Measurements from ENCODE around the gene AIFM2.
"Not testable (repeated sequence)": the region's sequence is repeated elsewhere in the genome, so short reads cannot be mapped to it uniquely, and the experiment has no call there.

Gene AIFM2

DNA sequence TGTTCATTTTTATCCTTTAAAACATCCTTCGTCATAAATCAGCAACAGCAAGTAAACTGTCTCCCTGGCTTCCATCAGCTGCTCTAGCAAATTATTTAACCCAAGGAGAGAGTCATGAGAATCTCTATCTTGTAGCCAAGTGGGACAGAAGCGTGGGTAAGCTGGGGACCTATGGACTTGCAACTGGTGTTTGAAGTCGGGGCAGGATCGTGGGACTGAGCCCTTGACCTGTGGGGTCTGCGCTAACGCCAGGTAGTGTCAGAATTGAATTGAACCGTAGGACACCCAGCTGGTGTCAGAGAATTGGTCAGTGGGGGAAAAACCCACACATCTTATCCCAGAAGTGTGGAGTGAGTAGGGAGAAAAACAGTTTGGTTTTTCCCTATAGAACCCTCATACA is 13.4 kb downstream of the AIFM2 start:
- peaks cover 52% of the 10 kb centered on the region for H3K36me3 ChIP-seq (ENCODE audit: insufficient read depth, low read length)
- no peaks in the 10 kb centered on the region for H3K9me3 ChIP-seq (replicated peaks; ENCODE audit: low read length)
- H3K4me1 ChIP-seq (ENCODE audit: control insufficient read depth, insufficient read depth, low read length): no peaks in the 10 kb centered on the region
- no peak overlapping the region for H3K9ac ChIP-seq (ENCODE audit: low read depth, low read length)
- no peak overlapping the region for H3K4me2 ChIP-seq (ENCODE audit: low read length)
- H3K27me3 ChIP-seq (ENCODE audit: control insufficient read depth, insufficient read depth, low read length): no peaks in the 10 kb centered on the region
- no peak overlapping the region for H3K4me3 ChIP-seq (ENCODE audit: low read length)

- Histone ChIP-seq H3K27me3 (ENCODE audit: control insufficient read depth, insufficient read depth, low read length) (no peaks in the 10 kb centered on the region), H3K4me1 (ENCODE audit: control insufficient read depth, insufficient read depth, low read length) (no peaks in the 10 kb centered on the region), H3K4me2 (ENCODE audit: low read length) (no peak overlapping the region), H3K9me3 (replicated peaks; ENCODE audit: low read length) (no peaks in the 10 kb centered on the region), H3K36me3 (ENCODE audit: insufficient read depth, low read length) (peaks cover 57% of the 10 kb centered on the region), H3K9ac (ENCODE audit: low read depth, low read length) (no peak overlapping the region), H3K4me3 (ENCODE audit: low read length) (no peak overlapping the region)
Measured at GRCh38 chr10:70118196-70118595, 14.4 kb downstream of the AIFM2 start.

GRCh38 chr10:70117646-70118045 is 15.0 kb downstream of the AIFM2 start:
- Histone ChIP-seq H3K9ac (ENCODE audit: low read depth, low read length) (no peak overlapping the region), H3K36me3 (ENCODE audit: insufficient read depth, low read length) (peaks cover 57% of the 10 kb centered on the region), H3K27me3 (ENCODE audit: control insufficient read depth, insufficient read depth, low read length) (no peaks in the 10 kb centered on the region), H3K4me3 (ENCODE audit: low read length) (no peak overlapping the region), H3K4me1 (ENCODE audit: control insufficient read depth, insufficient read depth, low read length) (no peaks in the 10 kb centered on the region), H3K4me2 (ENCODE audit: low read length) (no peak overlapping the region), H3K9me3 (replicated peaks; ENCODE audit: low read length) (no peaks in the 10 kb centered on the region)

- Histone ChIP-seq H3K4me1 (ENCODE audit: control insufficient read depth, insufficient read depth, low read length) (no peaks in the 10 kb centered on the region), H3K9me3 (replicated peaks; ENCODE audit: low read length) (no peaks in the 10 kb centered on the region), H3K9ac (ENCODE audit: low read depth, low read length) (no peak overlapping the region), H3K36me3 (ENCODE audit: insufficient read depth, low read length) (peaks cover 56% of the 10 kb centered on the region), H3K4me3 (ENCODE audit: low read length) (no peak overlapping the region), H3K4me2 (ENCODE audit: low read length) (no peak overlapping the region), H3K27me3 (ENCODE audit: control insufficient read depth, insufficient read depth, low read length) (no peaks in the 10 kb centered on the region)
Measured at GRCh38 chr10:70115948-70116682, 16.5 kb downstream of the AIFM2 start.

DNA sequence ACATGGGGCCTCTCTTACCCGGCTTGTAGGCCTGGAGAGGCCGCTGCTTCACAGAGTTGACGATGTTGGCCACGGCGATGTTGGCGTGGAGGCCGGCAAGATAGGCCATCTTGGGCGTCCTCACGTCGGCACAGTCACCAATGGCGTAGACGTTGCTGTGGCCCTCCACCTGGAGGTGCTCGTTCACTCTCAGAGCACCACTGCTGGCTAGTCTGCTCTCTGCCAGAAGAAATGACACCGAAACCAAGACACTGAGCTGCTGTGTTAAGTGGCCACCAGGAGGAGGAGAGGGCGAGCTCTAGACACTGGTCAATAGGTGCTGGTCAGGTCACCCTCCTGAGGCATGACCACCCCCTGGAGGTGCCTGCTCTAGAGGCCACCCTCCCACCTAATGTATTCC is 17.7 kb downstream of the AIFM2 start:
- Histone ChIP-seq H3K36me3 (ENCODE audit: insufficient read depth, low read length) (peaks cover 46% of the 10 kb centered on the region), H3K9ac (ENCODE audit: low read depth, low read length) (no peak overlapping the region), H3K4me2 (ENCODE audit: low read length) (no peak overlapping the region), H3K27me3 (ENCODE audit: control insufficient read depth, insufficient read depth, low read length) (no peaks in the 10 kb centered on the region), H3K4me1 (ENCODE audit: control insufficient read depth, insufficient read depth, low read length) (no peaks in the 10 kb centered on the region), H3K4me3 (ENCODE audit: low read length) (no peak overlapping the region), H3K9me3 (replicated peaks; ENCODE audit: low read length) (no peaks in the 10 kb centered on the region)

DNA sequence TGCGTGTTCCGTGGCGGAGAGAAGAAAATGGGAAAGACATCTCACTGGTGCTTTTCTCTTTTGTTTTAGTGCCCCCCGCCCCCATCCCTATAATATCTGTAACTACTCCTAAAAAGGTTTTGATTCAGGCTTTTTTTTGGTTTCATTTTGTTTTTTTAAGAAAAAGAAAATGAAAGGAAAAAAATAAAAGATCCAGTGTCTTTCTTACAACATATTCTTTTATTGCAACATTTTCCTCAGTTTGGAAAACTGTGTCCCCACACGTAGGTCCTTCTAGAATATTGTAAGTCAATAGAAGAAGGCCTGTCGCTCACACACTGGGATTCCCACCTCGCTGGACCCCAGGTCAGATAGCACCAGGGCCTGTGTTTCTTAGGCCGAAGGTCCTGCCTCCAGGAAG is 20.6 kb downstream of the AIFM2 start:
- Histone ChIP-seq H3K4me2 (ENCODE audit: low read length) (no peak overlapping the region), H3K27me3 (ENCODE audit: control insufficient read depth, insufficient read depth, low read length) (no peaks in the 10 kb centered on the region), H3K36me3 (ENCODE audit: insufficient read depth, low read length) (peaks cover 47% of the 10 kb centered on the region), H3K4me3 (ENCODE audit: low read length) (no peak overlapping the region), H3K9me3 (replicated peaks; ENCODE audit: low read length) (no peaks in the 10 kb centered on the region), H3K9ac (ENCODE audit: low read depth, low read length) (no peak overlapping the region), H3K4me1 (ENCODE audit: control insufficient read depth, insufficient read depth, low read length) (no peaks in the 10 kb centered on the region)

DNA sequence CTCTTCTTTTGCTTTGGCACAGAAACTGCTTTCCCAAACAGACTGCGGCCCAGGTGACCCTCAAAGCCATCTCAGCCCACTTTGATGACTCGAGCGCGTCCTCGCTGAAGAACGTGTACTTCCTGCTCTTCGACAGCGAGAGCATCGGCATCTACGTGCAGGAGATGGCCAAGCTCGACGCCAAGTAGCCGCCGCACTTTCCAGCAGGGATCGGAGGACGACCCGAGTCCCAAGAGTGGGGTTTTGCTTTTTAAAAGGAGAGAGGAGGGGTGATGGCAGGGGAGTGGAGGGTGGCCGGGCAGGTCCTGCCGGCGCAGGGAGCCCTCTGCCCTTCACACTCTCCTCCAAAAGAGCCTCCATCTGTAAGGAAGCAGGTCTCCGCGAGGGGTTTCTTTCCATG is 21.1 kb downstream of the AIFM2 start:
- Histone ChIP-seq H3K4me3 (ENCODE audit: low read length) (no peak overlapping the region), H3K27me3 (ENCODE audit: control insufficient read depth, insufficient read depth, low read length) (no peaks in the 10 kb centered on the region), H3K4me2 (ENCODE audit: low read length) (no peak overlapping the region), H3K9ac (ENCODE audit: low read depth, low read length) (no peak overlapping the region), H3K9me3 (replicated peaks; ENCODE audit: low read length) (no peaks in the 10 kb centered on the region), H3K4me1 (ENCODE audit: control insufficient read depth, insufficient read depth, low read length) (no peaks in the 10 kb centered on the region), H3K36me3 (ENCODE audit: insufficient read depth, low read length) (peaks cover 41% of the 10 kb centered on the region)

DNA sequence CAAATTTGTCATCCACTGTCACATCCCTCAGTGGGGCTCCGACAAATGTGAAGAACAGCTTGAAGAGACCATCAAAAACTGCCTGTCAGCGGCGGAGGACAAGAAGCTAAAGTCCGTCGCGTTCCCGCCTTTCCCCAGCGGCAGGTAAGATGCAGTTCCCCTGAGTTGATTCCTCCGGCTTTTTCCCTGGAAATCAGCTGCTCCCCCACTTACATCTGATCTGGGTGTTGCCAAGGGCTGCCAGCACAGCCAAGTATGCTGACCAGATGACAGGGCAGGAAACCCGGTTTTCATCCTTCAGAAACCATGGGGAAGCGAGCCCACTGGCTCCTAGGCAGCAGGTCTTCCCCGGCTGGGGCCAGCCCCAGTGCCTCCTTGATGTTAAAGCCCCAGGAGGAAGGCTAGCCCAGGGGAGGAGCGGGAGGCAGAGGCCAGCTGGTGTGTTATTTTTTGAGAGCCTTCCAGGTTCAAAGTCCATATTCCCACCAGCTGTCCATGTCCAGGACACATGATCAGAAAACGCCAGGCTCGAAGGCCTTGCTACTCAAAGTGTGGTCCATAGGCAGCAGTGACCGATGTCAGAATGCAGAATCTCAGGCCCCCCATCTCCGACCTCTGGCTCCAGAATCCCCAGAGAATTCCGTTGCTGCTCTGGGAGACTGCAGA is 23.4 kb downstream of the AIFM2 start:
- no peak overlapping the region for H3K4me2 ChIP-seq (ENCODE audit: low read length)
- H3K9me3 ChIP-seq (replicated peaks; ENCODE audit: low read length): no peaks in the 10 kb centered on the region
- peaks cover 27% of the 10 kb centered on the region for H3K36me3 ChIP-seq (ENCODE audit: insufficient read depth, low read length)
- no peaks in the 10 kb centered on the region for H3K4me1 ChIP-seq (ENCODE audit: control insufficient read depth, insufficient read depth, low read length)
- no peak overlapping the region for H3K9ac ChIP-seq (ENCODE audit: low read depth, low read length)
- H3K27me3 ChIP-seq (ENCODE audit: control insufficient read depth, insufficient read depth, low read length): no peaks in the 10 kb centered on the region
- H3K4me3 ChIP-seq (ENCODE audit: low read length): no peak overlapping the region

GRCh38 chr10:70106958-70107791 is 25.4 kb downstream of the AIFM2 start:
- Histone ChIP-seq H3K9me3 (replicated peaks; ENCODE audit: low read length) (no peaks in the 10 kb centered on the region), H3K27me3 (ENCODE audit: control insufficient read depth, insufficient read depth, low read length) (no peaks in the 10 kb centered on the region), H3K4me1 (ENCODE audit: control insufficient read depth, insufficient read depth, low read length) (no peaks in the 10 kb centered on the region), H3K36me3 (ENCODE audit: insufficient read depth, low read length) (peaks cover 14% of the 10 kb centered on the region), H3K4me3 (ENCODE audit: low read length) (no peak overlapping the region), H3K4me2 (ENCODE audit: low read length) (no peak overlapping the region), H3K9ac (ENCODE audit: low read depth, low read length) (no peak overlapping the region)

DNA sequence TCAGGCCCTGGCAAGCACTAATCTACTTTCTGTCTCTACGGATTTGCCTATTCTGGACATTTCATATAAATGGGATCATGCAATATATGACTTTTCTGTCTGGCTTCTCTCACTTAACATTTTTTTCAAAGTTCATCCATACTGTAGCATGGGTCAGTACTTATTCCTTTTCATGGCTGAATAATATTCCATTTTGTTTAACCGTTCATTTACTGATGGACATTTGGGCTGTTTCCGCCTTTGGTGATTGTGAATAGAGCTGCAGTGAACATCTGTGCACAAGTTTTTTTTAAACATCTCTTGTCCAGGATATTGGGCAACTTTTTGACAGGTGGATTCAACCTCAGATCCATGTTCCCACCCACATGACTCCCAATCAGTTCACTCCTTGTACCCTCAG is 31.0 kb downstream of the AIFM2 start:
- Histone ChIP-seq H3K36me3 (ENCODE audit: insufficient read depth, low read length) (peaks cover 2% of the 10 kb centered on the region), H3K4me3 (ENCODE audit: low read length) (no peak overlapping the region), H3K27me3 (ENCODE audit: control insufficient read depth, insufficient read depth, low read length) (no peaks in the 10 kb centered on the region), H3K9me3 (replicated peaks; ENCODE audit: low read length) (no peaks in the 10 kb centered on the region), H3K4me2 (ENCODE audit: low read length) (no peak overlapping the region), H3K4me1 (ENCODE audit: control insufficient read depth, insufficient read depth, low read length) (no peaks in the 10 kb centered on the region), H3K9ac (ENCODE audit: low read depth, low read length) (no peak overlapping the region)

DNA sequence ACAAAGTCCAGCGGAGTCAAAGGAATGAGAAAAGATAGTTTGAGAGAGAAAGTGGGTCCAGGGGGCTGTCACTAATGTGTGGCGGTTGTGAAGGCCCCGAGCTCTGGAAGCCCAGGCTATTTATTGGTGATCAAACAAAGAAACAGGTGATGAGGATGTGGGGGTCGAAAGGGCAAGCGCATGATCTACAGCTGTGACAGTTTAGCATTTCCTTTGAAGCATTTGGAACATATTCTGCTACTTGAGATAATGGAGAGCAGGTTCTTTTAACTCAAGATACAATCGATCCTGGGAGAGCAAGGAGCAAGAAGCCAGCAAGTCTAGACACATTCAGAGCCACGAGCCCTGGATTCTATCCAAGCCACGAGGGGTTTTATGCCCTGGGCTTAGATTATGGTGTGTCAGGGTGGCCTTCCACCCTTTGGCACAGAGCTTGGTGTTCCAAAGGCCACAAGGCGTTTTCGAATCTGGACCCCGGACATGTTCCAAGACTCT is 31.5 kb downstream of the AIFM2 start:
- H3K27me3 ChIP-seq (ENCODE audit: control insufficient read depth, insufficient read depth, low read length); H3K9me3 ChIP-seq (replicated peaks; ENCODE audit: low read length); H3K9ac ChIP-seq (ENCODE audit: low read depth, low read length); H3K4me2 ChIP-seq (ENCODE audit: low read length); H3K4me1 ChIP-seq (ENCODE audit: control insufficient read depth, insufficient read depth, low read length); H3K4me3 ChIP-seq (ENCODE audit: low read length); H3K36me3 ChIP-seq (ENCODE audit: insufficient read depth, low read length): not testable (repeated sequence)

Data from skeletal muscle satellite cell (primary cell).